Activated T-helper 1 cell treated with anti-CD3 and anti-CD28 coated beads, Interleukin-12 subunit alpha, Interleukin-12 subunit beta, Interleukin-2, Interleukin-4 antibody, amounts not matched to agents 30 ng/mL and 10 ng/mL and 1 ng/mL, durations not matched to agents 14 hours and 24 hours and 36 hours (primary cell): Measurements from ENCODE around the gene TOM1L2. TPM values are rescaled to one million over a fixed set of nuclear protein-coding genes. Genes with fewer than 3 reads are reported as not detected.
A peak's percentile ranks its signal among the peaks of the same experiment; 100 is the strongest.
"Not testable (repeated sequence)": the region's sequence is repeated elsewhere in the genome, so short reads cannot be mapped to it uniquely, and the experiment has no call there.

Experiments used
- DNase-seq: peaks from one replicate; pipeline ENCODE4 v3.0.0; 2021; ENCODE audit warnings: low spot score
- H3K27ac Mint-ChIP-seq: one replicate; pipeline ENCODE4 v1.8.0; 2021; ENCODE audit warnings: mild to moderate bottlenecking, mixed read lengths
- H3K27me3 Mint-ChIP-seq: one replicate; pipeline ENCODE4 v1.8.0; 2022; ENCODE audit warnings: mild to moderate bottlenecking, moderate library complexity, mixed read lengths; ENCODE audit not compliant: insufficient read depth
- H3K36me3 Mint-ChIP-seq: one replicate; pipeline ENCODE4 v1.8.0; 2021; ENCODE audit warnings: low read depth, mixed read lengths
- H3K4me1 Mint-ChIP-seq: one replicate; pipeline ENCODE4 v1.8.0; 2021; ENCODE audit warnings: low read depth, mixed read lengths
- H3K4me3 Mint-ChIP-seq: one replicate; pipeline ENCODE4 v1.8.0; 2021; ENCODE audit warnings: mild to moderate bottlenecking, moderate library complexity, mixed read lengths
- H3K9me3 Mint-ChIP-seq: one replicate; pipeline ENCODE4 v1.8.0; 2021; ENCODE audit warnings: mixed read lengths
- intact Hi-C: fragments of 100-400 bp; cut with micrococcal nuclease; formaldehyde crosslinking; loops from one replicate; pipeline ENCODE4 v1.15.1; 2024
- total RNA-seq: library from RNA; stranded (reverse); gene quantifications from 2 replicates; pipeline ENCODE4 v1.2.3, GENCODE V29; 2022

The TOM1L2 gene
- total RNA-seq, 1 donor from 2014 or later: 10.2 TPM

- Mint-ChIP-seq H3K36me3 (no peaks in the 10 kb centered on the region), H3K27ac (no peak overlapping the region)
- intact Hi-C loops: loop anchor here (1.0 to 2.0 kb wide), 8 partner anchors 29 to 564 kb away; partner anchors contain the start of genes RAI1 and RASD1
Observed at GRCh38 chr17:17919169-17920107, 52.8 kb downstream of the TOM1L2 start.

DNA sequence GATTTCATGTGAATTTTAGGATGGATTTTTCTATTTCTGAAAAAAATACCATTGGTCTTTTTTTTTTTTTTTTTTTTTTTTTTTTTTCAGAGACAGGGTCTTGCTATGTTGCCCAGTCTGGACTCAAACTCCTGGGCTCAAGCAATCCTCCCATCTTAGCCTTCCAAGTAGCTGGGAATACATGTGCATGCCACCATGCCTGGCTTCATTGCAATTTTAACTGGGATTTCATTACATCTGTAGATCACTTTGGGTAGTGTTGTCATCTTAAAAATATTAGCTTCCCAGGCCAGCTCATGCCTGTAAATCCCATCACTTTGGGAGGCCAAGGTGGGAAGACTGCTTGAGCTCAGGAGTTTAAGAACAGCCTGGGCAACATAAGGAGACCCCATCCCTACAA is 54.8 kb downstream of the TOM1L2 start:
- no peaks in the 10 kb centered on the region for H3K9me3 Mint-ChIP-seq
- DNase-seq: no peak
- H3K4me1 Mint-ChIP-seq: peaks cover 16% of the 10 kb centered on the region
- no peaks in the 10 kb centered on the region for H3K36me3 Mint-ChIP-seq
- no peak overlapping the region for H3K4me3 Mint-ChIP-seq
- H3K27ac Mint-ChIP-seq: no peak overlapping the region
- intact Hi-C loops: no loop called here
- H3K27me3 Mint-ChIP-seq: no peaks in the 10 kb centered on the region

More at GRCh38 chr17:17919169-17920107, 52.8 kb downstream of the TOM1L2 start:
- DNase-seq: peak; percentile 36
- peaks cover 7% of the 10 kb centered on the region for H3K4me1 Mint-ChIP-seq
- H3K27me3 Mint-ChIP-seq: no peaks in the 10 kb centered on the region
- no peak overlapping the region for H3K4me3 Mint-ChIP-seq
- no peaks in the 10 kb centered on the region for H3K9me3 Mint-ChIP-seq

GRCh38 chr17:17915183-17915582 is 57.0 kb downstream of the TOM1L2 start:
- H3K27me3 Mint-ChIP-seq: no peaks in the 10 kb centered on the region
- no peak overlapping the region for H3K4me3 Mint-ChIP-seq
- intact Hi-C loops: no loop called here
- no peak overlapping the region for H3K27ac Mint-ChIP-seq
- DNase-seq: no peak
- H3K36me3 Mint-ChIP-seq: no peaks in the 10 kb centered on the region
- peaks cover 11% of the 10 kb centered on the region for H3K4me1 Mint-ChIP-seq
- no peaks in the 10 kb centered on the region for H3K9me3 Mint-ChIP-seq

- H3K4me3 Mint-ChIP-seq: no peak overlapping the region
- no peaks in the 10 kb centered on the region for H3K36me3 Mint-ChIP-seq
- H3K27me3 Mint-ChIP-seq: no peaks in the 10 kb centered on the region
- no peaks in the 10 kb centered on the region for H3K9me3 Mint-ChIP-seq
- H3K27ac Mint-ChIP-seq: no peak overlapping the region
- H3K4me1 Mint-ChIP-seq: peaks cover 11% of the 10 kb centered on the region
- intact Hi-C loops: no loop called here
- DNase-seq: peak; percentile 7
Observed at GRCh38 chr17:17913695-17914332, 58.4 kb downstream of the TOM1L2 start.

DNA sequence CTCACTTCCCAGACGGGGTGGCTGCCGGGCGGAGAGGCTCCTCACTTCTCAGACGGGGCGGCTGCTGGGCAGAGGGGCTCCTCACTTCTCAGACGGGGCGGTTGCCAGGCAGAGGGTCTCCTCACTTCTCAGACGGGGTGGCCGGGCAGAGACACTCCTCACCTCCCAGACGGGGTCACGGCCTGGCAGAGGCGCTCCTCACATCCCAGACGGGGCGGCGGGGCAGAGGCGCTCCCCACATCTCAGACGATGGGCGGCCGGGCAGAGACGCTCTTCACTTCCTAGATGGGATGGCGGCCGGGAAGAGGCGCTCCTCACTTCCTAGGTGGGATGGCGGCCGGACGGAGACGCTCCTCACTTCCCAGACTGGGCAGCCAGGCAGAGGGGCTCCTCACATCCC is 59.9 kb downstream of the TOM1L2 start:
- H3K4me3 Mint-ChIP-seq: not testable (repeated sequence)

GRCh38 chr17:17911001-17911613 is 61.1 kb downstream of the TOM1L2 start:
- Mint-ChIP-seq H3K27ac (no peak overlapping the region), H3K36me3 (peaks cover 4% of the 10 kb centered on the region), H3K9me3 (no peaks in the 10 kb centered on the region), H3K27me3 (no peaks in the 10 kb centered on the region), H3K4me1 (peaks cover 11% of the 10 kb centered on the region), H3K4me3 (no peak overlapping the region)
- intact Hi-C loops: no loop called here
- no peak for DNase-seq

More for the DNA sequence above, 59.9 kb downstream of the TOM1L2 start:
- H3K36me3 Mint-ChIP-seq, intact Hi-C loops, H3K27ac Mint-ChIP-seq, H3K9me3 Mint-ChIP-seq, DNase-seq, H3K27me3 Mint-ChIP-seq: not testable (repeated sequence)
- H3K4me1 Mint-ChIP-seq: peaks cover 11% of the 10 kb centered on the region

DNA sequence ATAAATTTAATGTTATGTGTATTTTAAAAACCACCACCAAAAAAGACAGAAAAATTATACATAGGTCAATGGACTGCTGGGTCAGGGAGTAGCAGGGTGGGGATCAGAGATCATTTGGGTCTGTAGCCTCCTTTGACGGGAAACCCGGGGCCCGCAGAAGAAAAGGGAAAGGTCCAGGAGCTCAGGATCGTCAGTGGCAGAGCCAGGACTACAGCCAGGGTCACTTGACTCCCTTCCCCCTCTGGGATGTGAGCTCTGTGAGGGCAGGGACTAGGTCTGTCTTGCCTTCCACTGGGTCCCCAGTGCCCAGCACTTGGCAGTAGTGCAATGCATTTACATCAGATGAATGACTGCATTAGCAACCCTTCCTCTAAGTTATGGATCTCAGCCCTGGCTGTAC is 62.1 kb downstream of the TOM1L2 start:
- Mint-ChIP-seq H3K4me1 (peaks cover 11% of the 10 kb centered on the region), H3K27ac (no peak overlapping the region), H3K27me3 (no peaks in the 10 kb centered on the region), H3K4me3 (no peak overlapping the region), H3K9me3 (no peaks in the 10 kb centered on the region), H3K36me3 (peaks cover 4% of the 10 kb centered on the region)
- no peak for DNase-seq
- intact Hi-C loops: no loop called here

DNA sequence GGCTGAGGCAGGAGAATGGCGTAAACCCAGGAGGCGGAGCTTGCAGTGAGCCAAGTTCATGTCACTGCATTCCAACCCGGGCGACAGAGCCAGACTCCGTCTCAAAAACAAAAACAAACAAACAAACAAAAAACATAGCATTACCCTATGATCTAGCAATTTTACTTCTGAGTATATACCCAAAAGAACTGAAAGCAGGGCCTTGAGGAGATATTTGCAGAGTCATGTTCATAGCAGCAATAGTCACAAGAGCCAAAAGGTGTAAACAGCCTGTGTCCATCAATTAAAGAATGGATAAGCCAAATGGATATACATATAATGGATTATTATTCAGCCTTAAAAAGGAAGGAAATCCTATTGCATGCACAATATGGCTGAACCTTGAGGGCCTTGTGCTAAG is 63.1 kb downstream of the TOM1L2 start:
- Mint-ChIP-seq H3K4me1 (peaks cover 6% of the 10 kb centered on the region), H3K27me3 (no peaks in the 10 kb centered on the region), H3K36me3 (peaks cover 4% of the 10 kb centered on the region), H3K4me3 (no peak overlapping the region), H3K27ac (no peak overlapping the region), H3K9me3 (no peaks in the 10 kb centered on the region)
- intact Hi-C loops: no loop called here
- DNase-seq: no peak

GRCh38 chr17:17907469-17907868 is 64.7 kb downstream of the TOM1L2 start:
- Mint-ChIP-seq H3K4me3 (no peak overlapping the region), H3K27ac (no peak overlapping the region), H3K9me3 (no peaks in the 10 kb centered on the region), H3K4me1 (no peaks in the 10 kb centered on the region), H3K27me3 (no peaks in the 10 kb centered on the region), H3K36me3 (peaks cover 4% of the 10 kb centered on the region)
- DNase-seq: no peak
- intact Hi-C loops: no loop called here

- intact Hi-C loops: no loop called here
- H3K4me1 Mint-ChIP-seq: no peaks in the 10 kb centered on the region
Observed at GRCh38 chr17:17906418-17907215, 65.6 kb downstream of the TOM1L2 start.

DNA sequence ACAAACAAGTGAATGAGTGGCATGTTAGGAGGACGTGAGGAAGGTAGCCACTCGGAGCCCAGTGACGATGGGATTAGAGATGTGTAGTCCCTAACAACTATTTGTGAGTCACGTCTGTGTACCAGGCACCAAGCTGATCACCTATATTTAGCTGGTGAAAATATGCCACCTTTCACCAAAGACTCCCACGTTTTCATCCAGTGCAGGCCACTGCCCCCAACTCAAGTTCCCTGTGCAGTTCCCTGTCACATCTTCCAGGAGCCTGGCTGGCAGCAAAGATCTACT is 67.2 kb downstream of the TOM1L2 start:
- Mint-ChIP-seq H3K4me1 (no peaks in the 10 kb centered on the region), H3K27ac (no peak overlapping the region), H3K9me3 (no peaks in the 10 kb centered on the region), H3K4me3 (no peak overlapping the region), H3K36me3 (peaks cover 6% of the 10 kb centered on the region), H3K27me3 (peaks cover 2% of the 10 kb centered on the region)
- intact Hi-C loops: no loop called here
- DNase-seq: no peak

More at GRCh38 chr17:17906418-17907215, 65.6 kb downstream of the TOM1L2 start:
- Mint-ChIP-seq H3K36me3 (peaks cover 4% of the 10 kb centered on the region), H3K9me3 (no peaks in the 10 kb centered on the region), H3K27me3 (no peaks in the 10 kb centered on the region), H3K4me3 (no peak overlapping the region), H3K27ac (no peak overlapping the region)
- no peak for DNase-seq

- no peak for DNase-seq
- intact Hi-C loops: no loop called here
- no peaks in the 10 kb centered on the region for H3K9me3 Mint-ChIP-seq
- H3K27me3 Mint-ChIP-seq: peaks cover 2% of the 10 kb centered on the region
- H3K4me1 Mint-ChIP-seq: no peaks in the 10 kb centered on the region
- H3K36me3 Mint-ChIP-seq: peaks cover 6% of the 10 kb centered on the region
- no peak overlapping the region for H3K4me3 Mint-ChIP-seq
- no peak overlapping the region for H3K27ac Mint-ChIP-seq
Observed at GRCh38 chr17:17904166-17905035, 67.8 kb downstream of the TOM1L2 start.
